OCI-LY7 (cell line): Measurements from ENCODE around the gene ZSWIM1. TPM values are rescaled to one million over a fixed set of nuclear protein-coding genes. Genes with fewer than 3 reads are reported as not detected.

ENCODE experiments used
- BruUV-seq: library from RNA; stranded (reverse); fragments of 400-500 nt; replicated peaks from 2 replicates; lab custom pipeline; 2021; lab: Mats Ljungman, UMichigan
- CTCF ChIA-PET: fragments of 300-600 bp; sonication (Branson Sonifier 250); formaldehyde crosslinking; loops from one replicate; lab custom pipeline; 2022; ENCODE audit warnings: antibody characterized with exemption; ENCODE audit not compliant: unreplicated experiment; lab: Charles Lee
- POLR2A ChIA-PET: fragments of 300-600 bp; sonication (Branson Sonifier 250); formaldehyde crosslinking; loops from one replicate; lab custom pipeline; 2022; ENCODE audit warnings: antibody characterized with exemption; lab: Charles Lee
- DNase-seq: peaks from one replicate; pipeline ENCODE4 v3.0.0-alpha.2; 2015; ENCODE audit warnings: low spot score
- H2AFZ ChIP-seq: fragments of 200-600 bp; sonication (generic), shearing (Covaris generic); 2 replicates; pipeline ENCODE4 v1.6.1; 2014; ENCODE audit warnings: mild to moderate bottlenecking, antibody characterized with exemption, low read length, moderate library complexity
- H3K27ac ChIP-seq: fragments of 200-600 bp; sonication (generic); 2 replicates; pipeline ENCODE4 v1.5.1; 2014; ENCODE audit warnings: mixed run types, low read depth, mild to moderate bottlenecking, moderate library complexity, low read length, inconsistent platforms; ENCODE audit not compliant: poor library complexity, severe bottlenecking
- H3K36me3 ChIP-seq: fragments of 200-600 bp; sonication (generic); 2 replicates; pipeline ENCODE4 v1.6.1; 2014; ENCODE audit warnings: mild to moderate bottlenecking, antibody characterized with exemption, low read length, moderate library complexity, mixed read lengths; ENCODE audit not compliant: insufficient read depth
- H3K4me1 ChIP-seq: fragments of 200-600 bp; sonication (generic); 2 replicates; pipeline ENCODE4 v1.5.1; 2014; ENCODE audit warnings: mild to moderate bottlenecking, low read length; ENCODE audit not compliant: insufficient read depth, poor library complexity, severe bottlenecking
- H3K4me2 ChIP-seq: fragments of 200-600 bp; sonication (generic); 2 replicates; pipeline ENCODE4 v1.6.1; 2014; ENCODE audit warnings: mild to moderate bottlenecking, low read length
- H3K4me3 ChIP-seq: fragments of 200-600 bp; sonication (generic); 2 replicates; pipeline ENCODE4 v1.5.1; 2014; ENCODE audit warnings: mild to moderate bottlenecking, low read depth, low read length; ENCODE audit not compliant: poor library complexity, severe bottlenecking
- H3K79me2 ChIP-seq: fragments of 200-600 bp; sonication (generic); 2 replicates; pipeline ENCODE4 v1.6.1; 2016; ENCODE audit warnings: low read depth, mild to moderate bottlenecking, low read length, moderate library complexity, mixed read lengths; ENCODE audit not compliant: insufficient read depth
- H3K9me2 ChIP-seq: fragments of 200-600 bp; sonication (generic); 2 replicates; pipeline ENCODE4 v1.6.1; 2016; ENCODE audit warnings: mild to moderate bottlenecking, low read length, mixed read lengths; ENCODE audit not compliant: insufficient read depth
- H3K9me3 ChIP-seq: fragments of 200-600 bp; sonication (generic); 2 replicates; pipeline ENCODE4 v1.6.1; 2014; ENCODE audit warnings: mild to moderate bottlenecking, mixed run types, low read length, mixed read lengths
- H4K20me1 ChIP-seq: fragments of 200-600 bp; sonication (generic); 2 replicates; pipeline ENCODE4 v1.6.1; 2014; ENCODE audit warnings: mild to moderate bottlenecking, antibody characterized with exemption, low read length, moderate library complexity, mixed read lengths; ENCODE audit not compliant: insufficient read depth
- EZH2phosphoT487 ChIP-seq: fragments of 200-600 bp; sonication (generic); IDR thresholded peaks from 2 replicates; pipeline ENCODE4 v1.6.1; 2018; ENCODE audit warnings: low read depth, borderline replicate concordance, mild to moderate bottlenecking, mixed run types, antibody characterized with exemption, low read length, moderate library complexity, mixed read lengths
- intact Hi-C: fragments of 100-400 bp; cut with micrococcal nuclease; formaldehyde crosslinking; loops from one replicate; pipeline ENCODE4 v1.10.0; 2022; ENCODE audit not compliant: unreplicated experiment
- total RNA-seq, 2 experiments: library from RNA; depleted of rRNA in 1 of 2; stranded (reverse); fragments of >200 nt in 1 of 2; shearing (Covaris generic) in 1 of 2; gene quantifications; 2 replicates each; pipeline ENCODE4 v1.2.3, GENCODE V29; 2014 to 2022
- TF ChIP-seq, protein P1 (sequence below): fragments of 200-600 bp; sonication (generic); conservative IDR thresholded peaks from 2 replicates; pipeline ENCODE4 v1.5.1; 2014; ENCODE audit warnings: mild to moderate bottlenecking, antibody characterized with exemption, low read length, moderate library complexity, mixed read lengths

ZSWIM1 gene
- total RNA-seq, 2 experiments from 2014 or later: 13.9 to 19.2 TPM

DNA sequence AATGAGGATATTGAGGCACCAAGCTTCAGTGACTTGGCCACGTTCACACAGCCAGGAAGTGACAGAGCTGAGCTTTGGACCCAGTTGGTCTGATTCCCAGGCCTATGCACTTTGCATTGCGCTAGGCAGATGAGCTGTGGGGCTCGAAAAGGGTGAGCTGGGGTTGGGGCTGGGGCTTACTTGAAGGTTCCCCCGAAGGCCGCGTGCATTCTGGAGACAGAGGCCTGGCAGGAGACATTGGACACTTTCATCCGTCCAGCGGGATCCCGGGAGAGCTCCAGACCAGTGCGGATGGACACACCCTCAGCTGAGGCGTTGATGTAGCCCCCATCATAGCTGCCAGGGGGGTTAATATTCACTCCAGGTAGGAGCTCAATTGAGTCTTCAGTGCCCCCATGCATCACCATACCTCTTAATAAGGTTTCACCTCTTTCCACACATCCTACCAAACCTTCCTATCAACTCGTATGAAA is 28.3 kb downstream of the ZSWIM1 start:
- H3K27ac ChIP-seq: no peak overlapping the region
- no peak overlapping the region for H3K4me2 ChIP-seq
- H3K79me2 ChIP-seq: no peaks in the 10 kb centered on the region
- no peak overlapping the region for H3K4me3 ChIP-seq
- no peak for DNase-seq
- H4K20me1 ChIP-seq: no peaks in the 10 kb centered on the region
- no peak overlapping the region for H2AFZ ChIP-seq
- no peaks in the 10 kb centered on the region for H3K9me2 ChIP-seq
- H3K9me3 ChIP-seq: no peaks in the 10 kb centered on the region
- no peaks in the 10 kb centered on the region for H3K36me3 ChIP-seq
- intact Hi-C loops: no loop called here
- peaks cover 14% of the 10 kb centered on the region for H3K4me1 ChIP-seq
- CTCF ChIA-PET: no interaction called here
- TF ChIP-seq, protein P1, sequence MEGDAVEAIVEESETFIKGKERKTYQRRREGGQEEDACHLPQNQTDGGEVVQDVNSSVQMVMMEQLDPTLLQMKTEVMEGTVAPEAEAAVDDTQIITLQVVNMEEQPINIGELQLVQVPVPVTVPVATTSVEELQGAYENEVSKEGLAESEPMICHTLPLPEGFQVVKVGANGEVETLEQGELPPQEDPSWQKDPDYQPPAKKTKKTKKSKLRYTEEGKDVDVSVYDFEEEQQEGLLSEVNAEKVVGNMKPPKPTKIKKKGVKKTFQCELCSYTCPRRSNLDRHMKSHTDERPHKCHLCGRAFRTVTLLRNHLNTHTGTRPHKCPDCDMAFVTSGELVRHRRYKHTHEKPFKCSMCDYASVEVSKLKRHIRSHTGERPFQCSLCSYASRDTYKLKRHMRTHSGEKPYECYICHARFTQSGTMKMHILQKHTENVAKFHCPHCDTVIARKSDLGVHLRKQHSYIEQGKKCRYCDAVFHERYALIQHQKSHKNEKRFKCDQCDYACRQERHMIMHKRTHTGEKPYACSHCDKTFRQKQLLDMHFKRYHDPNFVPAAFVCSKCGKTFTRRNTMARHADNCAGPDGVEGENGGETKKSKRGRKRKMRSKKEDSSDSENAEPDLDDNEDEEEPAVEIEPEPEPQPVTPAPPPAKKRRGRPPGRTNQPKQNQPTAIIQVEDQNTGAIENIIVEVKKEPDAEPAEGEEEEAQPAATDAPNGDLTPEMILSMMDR: no peak
- no peak for TF ChIP-seq EZH2phosphoT487
- no TSS peak for BruUV-seq
- POLR2A ChIA-PET: interaction anchor here (0.7 to 1.2 kb wide), 3 partner anchors 59 to 1668 kb away, joined by 3 to 4 read pairs (median 3); no protein-coding TSS in a partner anchor

DNA sequence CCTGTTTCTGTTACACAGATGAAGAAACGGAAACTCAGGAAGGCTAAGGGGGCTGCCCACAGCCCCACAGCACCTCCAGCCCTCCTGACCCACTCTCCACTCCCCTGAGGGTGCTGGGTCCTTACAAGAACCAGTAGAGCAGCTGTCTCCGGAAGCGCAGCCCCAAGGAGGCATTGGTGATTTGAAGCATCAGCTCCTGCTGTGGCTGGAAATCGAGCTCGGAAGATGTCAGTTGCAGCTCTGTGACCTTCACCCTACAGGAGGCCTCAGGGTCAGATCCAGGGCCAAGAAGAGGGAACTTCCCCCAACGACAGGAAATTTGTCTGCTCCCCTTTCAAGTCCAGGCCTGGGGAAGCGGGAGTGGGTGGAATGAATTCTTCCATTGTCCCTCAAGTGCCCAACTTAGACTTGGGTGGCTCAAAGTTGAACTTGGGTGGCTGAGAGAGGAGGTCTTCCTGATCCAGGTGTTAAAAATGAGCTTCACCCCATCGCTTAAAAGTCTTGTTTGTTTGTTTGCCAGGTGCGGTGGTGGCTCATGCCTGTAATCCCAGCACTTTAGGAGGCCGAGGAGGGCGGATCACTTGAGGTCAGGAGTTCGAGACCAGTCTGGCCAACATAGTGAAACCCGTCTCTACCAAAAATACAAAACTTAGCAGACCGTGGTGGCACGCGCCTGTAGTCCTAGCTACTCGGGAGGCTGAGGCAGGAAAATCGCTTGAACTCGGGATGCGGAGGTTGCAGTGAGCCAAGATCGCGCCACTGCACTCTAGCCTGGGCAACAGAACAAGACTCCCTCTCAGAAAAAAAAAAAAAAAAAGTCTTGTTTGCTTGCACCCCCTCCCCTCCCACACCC is 29.0 kb downstream of the ZSWIM1 start:
- ChIA-PET CTCF (no interaction called here), POLR2A (interaction anchor here (0.7 to 1.3 kb wide), 8 partner anchors 9 to 1668 kb away, joined by 3 to 5 read pairs (median 4); no protein-coding TSS in a partner anchor)
- peaks cover 14% of the 10 kb centered on the region for H3K4me1 ChIP-seq
- no peaks in the 10 kb centered on the region for H3K9me3 ChIP-seq
- no peak overlapping the region for H3K27ac ChIP-seq
- BruUV-seq: TSS peak; percentile 89
- H2AFZ ChIP-seq: peak overlapping the region; percentile 84
- H3K79me2 ChIP-seq: no peaks in the 10 kb centered on the region
- H4K20me1 ChIP-seq: no peaks in the 10 kb centered on the region
- H3K36me3 ChIP-seq: no peaks in the 10 kb centered on the region
- intact Hi-C loops: loop anchor here (2.0 kb wide), 1 partner anchor 25 kb away; the partner anchor contains the start of gene PCIF1
- H3K4me2 ChIP-seq: peak overlapping the region; percentile 57
- no peaks in the 10 kb centered on the region for H3K9me2 ChIP-seq
- no peak for DNase-seq
- TF ChIP-seq EZH2phosphoT487: no peak
- TF ChIP-seq, protein P1: no peak
- peak overlapping the region; percentile 42 for H3K4me3 ChIP-seq
